Prostate gland (tissue), 2 donors: Measurements from ENCODE around the gene ZNF436. TPM values are rescaled to one million over a fixed set of nuclear protein-coding genes. Genes with fewer than 3 reads are reported as not detected.
A peak's percentile ranks its signal among the peaks of the same experiment; 100 is the strongest.
"Not testable (repeated sequence)": the region's sequence is repeated elsewhere in the genome, so short reads cannot be mapped to it uniquely, and the experiment has no call there.

Experiments used
- DNase-seq: peaks from one replicate; pipeline ENCODE4 v3.0.0-alpha.2; 2019; ENCODE audit warnings: low spot score
- H3K27ac ChIP-seq, 2 donors: fragments of 200-600 bp; sonication (generic); 2 replicates each; pipeline ENCODE4 v1.5.1; 2017 to 2019
- H3K27me3 ChIP-seq: fragments of 200-600 bp; sonication (generic); replicated peaks from 2 replicates; pipeline ENCODE4 v1.5.1; 2019; ENCODE audit not compliant: insufficient read depth
- H3K36me3 ChIP-seq, 2 donors: fragments of 200-600 bp; sonication (generic); 1 replicate in 1 of 2; 2 replicates in 1 of 2; pipeline versions ENCODE4 v1.5.1 to v1.8.1; 2017 to 2019
- H3K4me1 ChIP-seq: fragments of 200-600 bp; sonication (generic); replicated peaks from 2 replicates; pipeline ENCODE4 v1.5.1; 2019
- H3K4me3 ChIP-seq, 2 donors: fragments of 200-600 bp; sonication (generic); 2 replicates each; pipeline ENCODE4 v1.5.1; 2017 to 2019
- H3K9me3 ChIP-seq: fragments of 200-600 bp; sonication (generic); 2 replicates; pipeline ENCODE4 v1.5.1; 2017
- POLR2A ChIP-seq: fragments of 450-650 bp; IDR thresholded peaks from one replicate; pipeline ENCODE4 v1.6.1; 2016; ENCODE audit warnings: antibody characterized with exemption, mild to moderate bottlenecking
- POLR2AphosphoS5 ChIP-seq: sonication (generic); formaldehyde crosslinking; IDR thresholded peaks from one replicate; pipeline ENCODE4 v1.6.1; 2017; ENCODE audit warnings: antibody characterized with exemption
- WGBS: methylation state at CpG from one replicate; pipeline ENCODE4 v1.1.5; 2018; 5-methylcytosine and 5-hydroxymethylcytosine counted together
- intact Hi-C: fragments of 100-400 bp; cut with DNase I; formaldehyde crosslinking; loops from one replicate; pipeline ENCODE4 v1.14.2; 2022
- total RNA-seq, 2 donors: library from RNA; depleted of rRNA; stranded (reverse); fragments of >200 nt; gene quantifications; one replicate each; pipeline ENCODE4 v1.1.0, GENCODE V29; 2016
- TF ChIP-seq, protein P1 (sequence below), 4 experiments: fragments of 200-600 bp in 2 of 4; fragments of 450-650 bp in 2 of 4; sonication (generic) in 2 of 4; IDR thresholded peaks; 1 replicate in 3 of 4; 2 replicates in 1 of 4; pipeline ENCODE4 v1.5.1; 2016 to 2019; ENCODE audit warnings: antibody characterized with exemption in 4 of 4, mild to moderate bottlenecking in 2 of 4, moderate library complexity in 2 of 4

ZNF436 gene
- total RNA-seq, 2 donors from 2014 or later, result 25.3 to 29.5 TPM

DNA sequence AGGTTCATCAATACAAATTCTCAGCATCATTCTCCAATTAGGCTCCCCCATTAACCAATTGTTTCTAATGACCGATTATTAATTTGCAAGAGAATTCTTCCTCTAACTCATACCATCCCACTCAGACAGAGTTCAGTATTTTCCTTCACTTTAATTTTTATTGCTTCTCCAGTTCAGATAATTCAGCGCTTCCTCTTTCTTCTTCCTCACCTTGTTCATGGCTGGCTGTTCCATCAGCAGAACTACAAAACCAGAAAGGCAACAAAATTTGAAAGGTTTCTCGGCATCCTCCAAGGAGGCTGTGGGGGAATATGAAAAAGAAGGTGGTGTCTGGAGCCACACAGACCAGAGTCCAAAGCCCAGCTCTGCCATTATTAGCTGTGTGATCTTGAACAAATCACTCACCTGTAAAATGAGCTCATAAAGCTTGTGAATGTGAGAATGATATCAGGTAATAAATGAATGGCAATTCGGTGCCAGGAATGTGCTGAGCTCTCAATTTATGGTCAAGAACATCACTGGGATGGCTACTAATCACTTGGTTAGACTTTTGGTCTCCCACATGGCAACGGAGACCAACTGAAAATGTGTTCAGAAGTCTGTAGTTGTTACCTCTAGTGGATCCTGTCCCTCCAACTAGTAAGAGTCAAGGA is 11.7 kb upstream of the ZNF436 start:
- intact Hi-C loops, result no loop called here
- TF ChIP-seq POLR2A (no peak), POLR2AphosphoS5 (no peak)
- TF ChIP-seq, protein P1, sequence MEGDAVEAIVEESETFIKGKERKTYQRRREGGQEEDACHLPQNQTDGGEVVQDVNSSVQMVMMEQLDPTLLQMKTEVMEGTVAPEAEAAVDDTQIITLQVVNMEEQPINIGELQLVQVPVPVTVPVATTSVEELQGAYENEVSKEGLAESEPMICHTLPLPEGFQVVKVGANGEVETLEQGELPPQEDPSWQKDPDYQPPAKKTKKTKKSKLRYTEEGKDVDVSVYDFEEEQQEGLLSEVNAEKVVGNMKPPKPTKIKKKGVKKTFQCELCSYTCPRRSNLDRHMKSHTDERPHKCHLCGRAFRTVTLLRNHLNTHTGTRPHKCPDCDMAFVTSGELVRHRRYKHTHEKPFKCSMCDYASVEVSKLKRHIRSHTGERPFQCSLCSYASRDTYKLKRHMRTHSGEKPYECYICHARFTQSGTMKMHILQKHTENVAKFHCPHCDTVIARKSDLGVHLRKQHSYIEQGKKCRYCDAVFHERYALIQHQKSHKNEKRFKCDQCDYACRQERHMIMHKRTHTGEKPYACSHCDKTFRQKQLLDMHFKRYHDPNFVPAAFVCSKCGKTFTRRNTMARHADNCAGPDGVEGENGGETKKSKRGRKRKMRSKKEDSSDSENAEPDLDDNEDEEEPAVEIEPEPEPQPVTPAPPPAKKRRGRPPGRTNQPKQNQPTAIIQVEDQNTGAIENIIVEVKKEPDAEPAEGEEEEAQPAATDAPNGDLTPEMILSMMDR (IDR thresholded peaks at IDR 0.05), result no peak
- H3K9me3 ChIP-seq, result no peaks in the 10 kb centered on the region
- H3K36me3 ChIP-seq, result no peaks in the 10 kb centered on the region
- no peaks in the 10 kb centered on the region for H3K27me3 ChIP-seq
- H3K4me3 ChIP-seq, result no peak overlapping the region
- no peak overlapping the region for H3K27ac ChIP-seq
- DNase-seq, result no peak
- 68% methylated on average over 5 of the region's 5 CpGs for WGBS
- H3K4me1 ChIP-seq, result peaks cover 10% of the 10 kb centered on the region

DNA sequence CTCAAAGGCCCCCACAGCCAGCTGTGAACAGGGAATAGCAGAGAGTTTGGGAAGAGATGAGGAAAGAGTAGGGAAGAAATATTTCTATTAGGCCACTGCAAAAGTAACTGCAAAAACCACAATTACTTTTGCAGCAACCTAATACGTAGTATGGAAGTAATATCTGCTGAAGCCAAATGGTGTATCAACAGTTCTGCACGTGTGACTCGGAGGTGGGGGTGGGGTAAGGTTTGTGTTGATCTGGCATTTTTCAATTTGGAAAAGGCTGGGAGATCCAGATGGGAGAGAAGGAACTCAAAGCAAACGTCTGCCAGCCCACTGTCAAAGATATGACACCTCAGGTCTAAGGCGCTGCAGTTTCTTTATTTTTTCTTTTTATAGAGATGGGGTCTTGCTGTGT is 11.1 kb upstream of the ZNF436 start:
- Histone ChIP-seq H3K4me3 (no peak overlapping the region), H3K9me3 (no peaks in the 10 kb centered on the region), H3K27ac (no peak overlapping the region), H3K36me3 (no peaks in the 10 kb centered on the region), H3K27me3 (no peaks in the 10 kb centered on the region), H3K4me1 (peaks cover 10% of the 10 kb centered on the region)
- no peak for DNase-seq
- intact Hi-C loops, result no loop called here
- TF ChIP-seq, protein P1 (IDR thresholded peaks at IDR 0.05), result no peak
- TF ChIP-seq POLR2AphosphoS5 (no peak), POLR2A (no peak)
- WGBS, result 57% methylated on average over 5 of the region's 5 CpGs

DNA sequence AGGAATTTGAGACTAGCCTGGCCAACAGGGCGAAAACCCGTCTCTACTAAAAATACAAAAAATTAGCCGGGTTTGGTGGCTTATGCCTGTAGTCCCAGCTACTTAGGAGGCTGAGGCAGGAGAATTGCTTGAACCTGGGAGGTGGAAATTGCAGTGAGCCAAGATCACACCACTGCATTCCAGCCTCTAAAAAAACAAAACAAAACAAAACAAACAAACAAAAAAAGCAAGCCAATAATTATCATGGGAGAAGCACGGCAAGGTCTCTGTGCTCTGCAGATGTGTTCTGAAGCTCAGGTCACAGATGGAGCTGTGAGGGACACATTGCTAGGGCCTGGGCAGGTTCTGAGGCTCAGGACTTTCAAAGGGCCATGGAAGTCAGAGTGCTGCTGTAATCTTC is 10.6 kb upstream of the ZNF436 start:
- H3K36me3 ChIP-seq, H3K27ac ChIP-seq, DNase-seq, H3K4me1 ChIP-seq, H3K27me3 ChIP-seq, H3K4me3 ChIP-seq, H3K9me3 ChIP-seq, intact Hi-C loops: not testable (repeated sequence)
- WGBS, result 53% methylated on average over 4 of the region's 4 CpGs

- intact Hi-C loops, result no loop called here
- Histone ChIP-seq H3K36me3 (no peaks in the 10 kb centered on the region), H3K4me3 (no peak overlapping the region), H3K9me3 (no peaks in the 10 kb centered on the region), H3K4me1 (peaks cover 10% of the 10 kb centered on the region), H3K27me3 (no peaks in the 10 kb centered on the region), H3K27ac (peak overlapping the region; percentile 79 to 82)
- DNase-seq, result peak; percentile 48
- 19% methylated on average over 19 of the region's 19 CpGs for WGBS
- TF ChIP-seq POLR2A (no peak), POLR2AphosphoS5 (peak; percentile 83)
- TF ChIP-seq, protein P1 (IDR thresholded peaks at IDR 0.05), result peak in 1 of 4 experiments; percentile 9
Measured at GRCh38 chr1:23376890-23377811, 7.5 kb upstream of the ZNF436 start.

GRCh38 chr1:23374079-23374735 is 4.6 kb upstream of the ZNF436 start:
- intact Hi-C loops, result not testable (repeated sequence)

More at GRCh38 chr1:23374079-23374735, 4.6 kb upstream of the ZNF436 start:
- H3K27me3 ChIP-seq, H3K36me3 ChIP-seq, H3K4me3 ChIP-seq, H3K9me3 ChIP-seq, DNase-seq, H3K27ac ChIP-seq: not testable (repeated sequence)
- peaks cover 25% of the 10 kb centered on the region for H3K4me1 ChIP-seq
- 91% methylated on average over 12 of the region's 12 CpGs for WGBS
